Measurements from ENCODE around the gene PIK3C2G.
"Not testable (repeated sequence)": the region's sequence is repeated elsewhere in the genome, so short reads cannot be mapped to it uniquely, and the experiment has no call there.

Gene PIK3C2G

DNA sequence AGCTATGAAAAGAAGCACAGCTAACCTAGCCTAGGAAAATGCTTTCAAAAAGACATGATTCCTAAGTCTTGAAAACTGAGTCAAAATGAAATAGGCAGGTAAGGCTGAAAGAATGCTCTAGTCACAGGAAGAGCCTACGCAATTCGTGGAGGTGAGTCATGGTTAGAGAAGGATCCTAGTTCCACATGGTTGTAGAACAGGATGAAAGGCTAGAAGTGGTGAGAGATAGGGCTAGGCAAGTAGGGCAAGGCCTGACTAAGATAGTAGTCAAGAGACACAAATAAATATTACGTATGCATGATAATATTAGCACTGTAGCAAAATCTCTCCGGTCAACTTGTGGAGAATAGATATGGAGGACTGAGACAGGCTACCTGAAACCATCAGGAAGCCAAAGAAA, 429.3 kb downstream of the PIK3C2G start:
- no peak for TF ChIP-seq SPI1 (IDR thresholded peaks at IDR 0.05; ENCODE audit: borderline replicate concordance, low read depth)
- TF ChIP-seq GABPA (IDR thresholded peaks at IDR 0.05; ENCODE audit: low read depth): no peak
- no peak for TF ChIP-seq POLR2AphosphoS5 (IDR thresholded peaks at IDR 0.05; ENCODE audit: low read depth)
- TF ChIP-seq, protein P1, sequence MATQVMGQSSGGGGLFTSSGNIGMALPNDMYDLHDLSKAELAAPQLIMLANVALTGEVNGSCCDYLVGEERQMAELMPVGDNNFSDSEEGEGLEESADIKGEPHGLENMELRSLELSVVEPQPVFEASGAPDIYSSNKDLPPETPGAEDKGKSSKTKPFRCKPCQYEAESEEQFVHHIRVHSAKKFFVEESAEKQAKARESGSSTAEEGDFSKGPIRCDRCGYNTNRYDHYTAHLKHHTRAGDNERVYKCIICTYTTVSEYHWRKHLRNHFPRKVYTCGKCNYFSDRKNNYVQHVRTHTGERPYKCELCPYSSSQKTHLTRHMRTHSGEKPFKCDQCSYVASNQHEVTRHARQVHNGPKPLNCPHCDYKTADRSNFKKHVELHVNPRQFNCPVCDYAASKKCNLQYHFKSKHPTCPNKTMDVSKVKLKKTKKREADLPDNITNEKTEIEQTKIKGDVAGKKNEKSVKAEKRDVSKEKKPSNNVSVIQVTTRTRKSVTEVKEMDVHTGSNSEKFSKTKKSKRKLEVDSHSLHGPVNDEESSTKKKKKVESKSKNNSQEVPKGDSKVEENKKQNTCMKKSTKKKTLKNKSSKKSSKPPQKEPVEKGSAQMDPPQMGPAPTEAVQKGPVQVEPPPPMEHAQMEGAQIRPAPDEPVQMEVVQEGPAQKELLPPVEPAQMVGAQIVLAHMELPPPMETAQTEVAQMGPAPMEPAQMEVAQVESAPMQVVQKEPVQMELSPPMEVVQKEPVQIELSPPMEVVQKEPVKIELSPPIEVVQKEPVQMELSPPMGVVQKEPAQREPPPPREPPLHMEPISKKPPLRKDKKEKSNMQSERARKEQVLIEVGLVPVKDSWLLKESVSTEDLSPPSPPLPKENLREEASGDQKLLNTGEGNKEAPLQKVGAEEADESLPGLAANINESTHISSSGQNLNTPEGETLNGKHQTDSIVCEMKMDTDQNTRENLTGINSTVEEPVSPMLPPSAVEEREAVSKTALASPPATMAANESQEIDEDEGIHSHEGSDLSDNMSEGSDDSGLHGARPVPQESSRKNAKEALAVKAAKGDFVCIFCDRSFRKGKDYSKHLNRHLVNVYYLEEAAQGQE (IDR thresholded peaks at IDR 0.05; ENCODE audit: insufficient replicate concordance, low read depth): no peak
- TF ChIP-seq CTCF (IDR thresholded peaks at IDR 0.05; ENCODE audit: insufficient read depth, low read length): no peak
- no peaks in the 10 kb centered on the region for H3K27me3 ChIP-seq (ENCODE audit: insufficient read depth, poor library complexity, severe bottlenecking)
- H3K4me3 ChIP-seq (replicated peaks; ENCODE audit: insufficient read depth, low read length): no peak overlapping the region
- H3K27ac ChIP-seq (replicated peaks): no peak overlapping the region
- no peak for DNase-seq (ENCODE audit: low read depth in 1 of 2, low spot score in 1 of 2)

GRCh38 chr12:18693986-18694385, 432.7 kb downstream of the PIK3C2G start:
- H3K27me3 ChIP-seq (ENCODE audit: insufficient read depth, poor library complexity, severe bottlenecking); H3K4me3 ChIP-seq (replicated peaks; ENCODE audit: insufficient read depth, low read length); H3K27ac ChIP-seq (replicated peaks); DNase-seq (ENCODE audit: low read depth in 1 of 2, low spot score in 1 of 2): not testable (repeated sequence)

GRCh38 chr12:18696971-18697602, 435.8 kb downstream of the PIK3C2G start:
- Histone ChIP-seq H3K27ac (replicated peaks) (no peak overlapping the region), H3K4me3 (replicated peaks; ENCODE audit: insufficient read depth, low read length) (no peak overlapping the region), H3K27me3 (ENCODE audit: insufficient read depth, poor library complexity, severe bottlenecking) (no peaks in the 10 kb centered on the region)
- no peak for DNase-seq (ENCODE audit: low read depth in 1 of 2, low spot score in 1 of 2)
- TF ChIP-seq, protein P1 (IDR thresholded peaks at IDR 0.05; ENCODE audit: insufficient replicate concordance, low read depth): no peak
- TF ChIP-seq GABPA (IDR thresholded peaks at IDR 0.05; ENCODE audit: low read depth): no peak
- TF ChIP-seq SPI1 (IDR thresholded peaks at IDR 0.05; ENCODE audit: borderline replicate concordance, low read depth): no peak
- TF ChIP-seq POLR2AphosphoS5 (IDR thresholded peaks at IDR 0.05; ENCODE audit: low read depth): no peak
- no peak for TF ChIP-seq CTCF (IDR thresholded peaks at IDR 0.05; ENCODE audit: insufficient read depth, low read length)

Measured in HL-60 (cell line).